ENCODE results near the gene ANKRD40.

- TF ChIP-seq, protein P1, sequence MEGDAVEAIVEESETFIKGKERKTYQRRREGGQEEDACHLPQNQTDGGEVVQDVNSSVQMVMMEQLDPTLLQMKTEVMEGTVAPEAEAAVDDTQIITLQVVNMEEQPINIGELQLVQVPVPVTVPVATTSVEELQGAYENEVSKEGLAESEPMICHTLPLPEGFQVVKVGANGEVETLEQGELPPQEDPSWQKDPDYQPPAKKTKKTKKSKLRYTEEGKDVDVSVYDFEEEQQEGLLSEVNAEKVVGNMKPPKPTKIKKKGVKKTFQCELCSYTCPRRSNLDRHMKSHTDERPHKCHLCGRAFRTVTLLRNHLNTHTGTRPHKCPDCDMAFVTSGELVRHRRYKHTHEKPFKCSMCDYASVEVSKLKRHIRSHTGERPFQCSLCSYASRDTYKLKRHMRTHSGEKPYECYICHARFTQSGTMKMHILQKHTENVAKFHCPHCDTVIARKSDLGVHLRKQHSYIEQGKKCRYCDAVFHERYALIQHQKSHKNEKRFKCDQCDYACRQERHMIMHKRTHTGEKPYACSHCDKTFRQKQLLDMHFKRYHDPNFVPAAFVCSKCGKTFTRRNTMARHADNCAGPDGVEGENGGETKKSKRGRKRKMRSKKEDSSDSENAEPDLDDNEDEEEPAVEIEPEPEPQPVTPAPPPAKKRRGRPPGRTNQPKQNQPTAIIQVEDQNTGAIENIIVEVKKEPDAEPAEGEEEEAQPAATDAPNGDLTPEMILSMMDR (IDR thresholded peaks at IDR 0.05) = peak in 2 of 7 experiments; percentile 2 to 32
- peak; percentile 54 to 69 (median 69) for TF ChIP-seq POLR2A (IDR thresholded peaks at IDR 0.05)
Measured at GRCh38 chr17:50707289-50708049, at the start of gene ANKRD40.
